GM23338 (cell line): ENCODE results near the gene CCDC106. TPM values are rescaled to one million over a fixed set of nuclear protein-coding genes. Genes with fewer than 3 reads are reported as not detected.

Experiments
- ATAC-seq: fragments of 200-7000 bp; cut with Tn5 transposase; 3 replicates; pipeline ENCODE4 v1.9.1; 2020
- DNase-seq: peaks from one replicate; pipeline ENCODE4 v3.0.0-alpha.2; 2015; ENCODE audit warnings: low spot score
- H2AFZ ChIP-seq: fragments of 200-600 bp; sonication (generic); 2 replicates; pipeline ENCODE4 v1.8.0; 2016; ENCODE audit warnings: antibody characterized with exemption, mild to moderate bottlenecking, moderate library complexity
- H3F3A ChIP-seq: fragments of 200-600 bp; sonication (generic); replicated peaks from 2 replicates; pipeline ENCODE4 v1.8.0; 2017; ENCODE audit warnings: antibody characterized with exemption, mixed run types, low read depth
- H3K27ac ChIP-seq: fragments of 200-600 bp; sonication (generic); 2 replicates; pipeline ENCODE4 v1.6.1; 2016; ENCODE audit warnings: low read depth
- H3K27me3 ChIP-seq: fragments of 200-600 bp; sonication (generic); 2 replicates; pipeline ENCODE4 v1.8.0; 2016; ENCODE audit warnings: mild to moderate bottlenecking, mixed run types, moderate library complexity; ENCODE audit not compliant: insufficient read depth
- H3K36me3 ChIP-seq: fragments of 200-600 bp; sonication (generic); 2 replicates; pipeline ENCODE4 v1.8.0; 2016; ENCODE audit warnings: mild to moderate bottlenecking; ENCODE audit not compliant: insufficient read depth
- H3K4me1 ChIP-seq: fragments of 200-600 bp; sonication (generic); 2 replicates; pipeline ENCODE4 v1.8.0; 2016; ENCODE audit warnings: mild to moderate bottlenecking, moderate library complexity; ENCODE audit not compliant: insufficient read depth
- H3K4me2 ChIP-seq: fragments of 200-600 bp; sonication (generic); 2 replicates; pipeline ENCODE4 v1.7.1; 2017; ENCODE audit warnings: mixed run types
- H3K4me3 ChIP-seq: fragments of 200-600 bp; sonication (generic); 2 replicates; pipeline ENCODE4 v1.6.1; 2016; ENCODE audit warnings: mixed run types
- H3K79me2 ChIP-seq: fragments of 200-600 bp; sonication (generic); replicated peaks from 2 replicates; pipeline ENCODE4 v1.8.0; 2017; ENCODE audit warnings: mild to moderate bottlenecking; ENCODE audit not compliant: insufficient read depth
- H3K9me2 ChIP-seq: fragments of 200-600 bp; sonication (generic); 2 replicates; pipeline ENCODE4 v1.8.0; 2017; ENCODE audit not compliant: insufficient read depth
- H4K20me1 ChIP-seq: fragments of 200-600 bp; sonication (generic); replicated peaks from 2 replicates; pipeline ENCODE4 v1.8.0; 2017; ENCODE audit warnings: mild to moderate bottlenecking; ENCODE audit not compliant: insufficient read depth
- H3K27ac Mint-ChIP-seq: 2 replicates; pipeline ENCODE4 v1.8.0; 2020; ENCODE audit warnings: inconsistent platforms, mild to moderate bottlenecking, moderate library complexity, mixed read lengths
- H3K27me3 Mint-ChIP-seq: 3 replicates; pipeline ENCODE4 v1.8.0; 2022; ENCODE audit warnings: low read depth, mild to moderate bottlenecking, moderate library complexity, mixed read lengths, inconsistent platforms; ENCODE audit not compliant: insufficient read depth, poor library complexity
- H3K36me3 Mint-ChIP-seq: 3 replicates; pipeline ENCODE4 v1.8.0; 2021; ENCODE audit warnings: low read depth, mild to moderate bottlenecking, inconsistent platforms, moderate library complexity, mixed read lengths
- H3K4me1 Mint-ChIP-seq: 3 replicates; pipeline ENCODE4 v1.8.0; 2020; ENCODE audit warnings: mild to moderate bottlenecking, inconsistent platforms, mixed read lengths
- H3K4me3 Mint-ChIP-seq: 3 replicates; pipeline ENCODE4 v1.8.0; 2021; ENCODE audit warnings: moderate library complexity, mild to moderate bottlenecking, inconsistent platforms, mixed read lengths
- H3K9me3 Mint-ChIP-seq: 3 replicates; pipeline ENCODE4 v1.8.0; 2020; ENCODE audit warnings: moderate library complexity, mild to moderate bottlenecking, inconsistent platforms, mixed read lengths
- CREB1 ChIP-seq: fragments of 250-450 bp; sonication (Bioruptor Pico); IDR thresholded peaks from 2 replicates; pipeline ENCODE4 v1.5.0; 2020; ENCODE audit warnings: low read depth, mild to moderate bottlenecking, moderate library complexity
- CTCF ChIP-seq, 2 experiments: fragments of 200-600 bp in 1 of 2; sonication (generic) in 1 of 2; conservative IDR thresholded peaks; 2 replicates each; pipeline versions ENCODE4 v1.5.1 to v1.6.1; 2016 to 2017; ENCODE audit warnings: antibody characterized with exemption in 2 of 2, low read depth in 2 of 2, mild to moderate bottlenecking in 2 of 2, moderate library complexity in 1 of 2
- ETS1 ChIP-seq: IDR thresholded peaks from 2 replicates; pipeline ENCODE4 v1.6.1; 2016; ENCODE audit warnings: antibody characterized with exemption
- EZH2 ChIP-seq: fragments of 200-600 bp; sonication (generic); IDR thresholded peaks from one replicate; pipeline ENCODE4 v1.8.0; 2017; ENCODE audit warnings: antibody characterized with exemption, mild to moderate bottlenecking, low read depth; ENCODE audit not compliant: unreplicated experiment
- EZH2phosphoT487 ChIP-seq: fragments of 200-600 bp; sonication (generic); IDR thresholded peaks from one replicate; pipeline ENCODE4 v1.8.1; 2018; ENCODE audit warnings: antibody characterized with exemption; ENCODE audit not compliant: unreplicated experiment
- NANOG ChIP-seq: IDR thresholded peaks from 2 replicates; pipeline ENCODE4 v1.6.1; 2016; ENCODE audit warnings: antibody characterized with exemption, borderline replicate concordance
- POLR2AphosphoS5 ChIP-seq: IDR thresholded peaks from 2 replicates; pipeline ENCODE4 v1.6.1; 2016; ENCODE audit warnings: antibody characterized with exemption, low read depth
- REST ChIP-seq: IDR thresholded peaks from one replicate; pipeline ENCODE4 v1.6.1; 2018; ENCODE audit warnings: antibody characterized with exemption; ENCODE audit not compliant: unreplicated experiment
- STAT1 ChIP-seq: IDR thresholded peaks from one replicate; pipeline ENCODE4 v1.6.1; 2016; ENCODE audit warnings: antibody characterized with exemption; ENCODE audit not compliant: unreplicated experiment
- ZNF114 ChIP-seq: fragments of 250-450 bp; sonication (Bioruptor Pico); IDR thresholded peaks from 2 replicates; pipeline ENCODE4 v1.5.0; 2020; ENCODE audit warnings: mild to moderate bottlenecking, moderate library complexity
- polyA plus RNA-seq: library from polyadenylated mRNA; unstranded; fragments of >200 nt; fragmentation: Nextera tagmentation; extraction: Ambion mirVana; gene quantifications from 2 replicates; pipeline ENCODE4 v1.2.1, GENCODE V29; 2016
- total RNA-seq: library from RNA; depleted of rRNA; stranded (reverse); fragments of >200 nt; shearing (Covaris generic); gene quantifications from 2 replicates; pipeline ENCODE4 v1.2.3, GENCODE V29; 2014
- TF ChIP-seq, protein P1 (sequence below): fragments of 250-450 bp; sonication (Bioruptor Pico); IDR thresholded peaks from 2 replicates; pipeline ENCODE4 v1.5.0; 2020; ENCODE audit warnings: mild to moderate bottlenecking, moderate library complexity

The CCDC106 gene
- total and polyA plus RNA-seq, 2 experiments from 2014 or later, result 12.0 to 17.6 TPM

DNA sequence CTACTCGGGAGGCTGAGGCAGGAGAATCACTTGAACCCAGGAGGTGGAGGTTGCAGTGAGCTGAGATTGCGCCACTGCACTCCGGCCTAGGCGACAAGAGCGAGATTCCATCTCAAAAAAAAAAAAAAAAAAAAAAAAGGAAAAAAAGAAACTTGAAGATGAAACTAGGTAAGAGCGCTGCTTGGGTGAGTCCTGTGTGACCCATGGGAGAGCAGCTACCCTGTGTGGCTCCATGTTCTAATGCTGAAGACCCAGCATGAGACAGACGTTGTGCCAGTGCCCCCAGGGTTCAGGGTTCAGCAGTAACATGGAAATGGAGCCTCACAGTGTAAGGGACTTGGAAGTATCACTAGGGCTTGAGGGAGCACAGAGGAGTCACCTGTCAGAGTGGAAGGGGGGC lies 29.6 kb upstream of the CCDC106 start (continued):
- TF ChIP-seq CTCF (conservative IDR thresholded peaks at IDR 0.05; ENCODE audit: low read depth in 2 of 2) (no peak), EZH2 (no peak), ETS1 (no peak), CREB1 (CRISPR knock-in tag) (no peak), EZH2phosphoT487 (no peak)

DNA sequence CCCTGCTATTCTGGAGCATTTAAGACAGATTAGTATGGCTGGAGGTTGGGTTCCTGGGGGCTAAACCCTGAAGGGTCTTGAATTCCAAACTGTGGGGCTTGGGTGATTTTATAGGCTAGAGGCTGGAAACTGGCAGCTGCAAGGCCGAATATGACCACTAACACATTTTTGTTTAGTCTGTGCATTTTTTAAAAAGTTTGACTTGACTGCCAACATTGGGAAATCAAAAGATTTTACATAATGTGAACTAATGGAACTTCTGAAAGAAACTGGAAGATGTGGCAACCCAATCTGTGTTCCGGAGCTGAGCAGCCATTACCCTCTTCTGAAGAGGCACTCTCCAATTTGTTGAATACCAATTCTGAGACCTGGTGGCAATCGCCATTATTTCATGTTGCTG lies 28.7 kb upstream of the CCDC106 start:
- peaks cover 51% of the 10 kb centered on the region for H3K36me3 Mint-ChIP-seq
- TF ChIP-seq POLR2AphosphoS5, result no peak
- TF ChIP-seq NANOG, result no peak
- no peak for TF ChIP-seq ZNF114 (CRISPR knock-in tag)
- TF ChIP-seq, protein P1, sequence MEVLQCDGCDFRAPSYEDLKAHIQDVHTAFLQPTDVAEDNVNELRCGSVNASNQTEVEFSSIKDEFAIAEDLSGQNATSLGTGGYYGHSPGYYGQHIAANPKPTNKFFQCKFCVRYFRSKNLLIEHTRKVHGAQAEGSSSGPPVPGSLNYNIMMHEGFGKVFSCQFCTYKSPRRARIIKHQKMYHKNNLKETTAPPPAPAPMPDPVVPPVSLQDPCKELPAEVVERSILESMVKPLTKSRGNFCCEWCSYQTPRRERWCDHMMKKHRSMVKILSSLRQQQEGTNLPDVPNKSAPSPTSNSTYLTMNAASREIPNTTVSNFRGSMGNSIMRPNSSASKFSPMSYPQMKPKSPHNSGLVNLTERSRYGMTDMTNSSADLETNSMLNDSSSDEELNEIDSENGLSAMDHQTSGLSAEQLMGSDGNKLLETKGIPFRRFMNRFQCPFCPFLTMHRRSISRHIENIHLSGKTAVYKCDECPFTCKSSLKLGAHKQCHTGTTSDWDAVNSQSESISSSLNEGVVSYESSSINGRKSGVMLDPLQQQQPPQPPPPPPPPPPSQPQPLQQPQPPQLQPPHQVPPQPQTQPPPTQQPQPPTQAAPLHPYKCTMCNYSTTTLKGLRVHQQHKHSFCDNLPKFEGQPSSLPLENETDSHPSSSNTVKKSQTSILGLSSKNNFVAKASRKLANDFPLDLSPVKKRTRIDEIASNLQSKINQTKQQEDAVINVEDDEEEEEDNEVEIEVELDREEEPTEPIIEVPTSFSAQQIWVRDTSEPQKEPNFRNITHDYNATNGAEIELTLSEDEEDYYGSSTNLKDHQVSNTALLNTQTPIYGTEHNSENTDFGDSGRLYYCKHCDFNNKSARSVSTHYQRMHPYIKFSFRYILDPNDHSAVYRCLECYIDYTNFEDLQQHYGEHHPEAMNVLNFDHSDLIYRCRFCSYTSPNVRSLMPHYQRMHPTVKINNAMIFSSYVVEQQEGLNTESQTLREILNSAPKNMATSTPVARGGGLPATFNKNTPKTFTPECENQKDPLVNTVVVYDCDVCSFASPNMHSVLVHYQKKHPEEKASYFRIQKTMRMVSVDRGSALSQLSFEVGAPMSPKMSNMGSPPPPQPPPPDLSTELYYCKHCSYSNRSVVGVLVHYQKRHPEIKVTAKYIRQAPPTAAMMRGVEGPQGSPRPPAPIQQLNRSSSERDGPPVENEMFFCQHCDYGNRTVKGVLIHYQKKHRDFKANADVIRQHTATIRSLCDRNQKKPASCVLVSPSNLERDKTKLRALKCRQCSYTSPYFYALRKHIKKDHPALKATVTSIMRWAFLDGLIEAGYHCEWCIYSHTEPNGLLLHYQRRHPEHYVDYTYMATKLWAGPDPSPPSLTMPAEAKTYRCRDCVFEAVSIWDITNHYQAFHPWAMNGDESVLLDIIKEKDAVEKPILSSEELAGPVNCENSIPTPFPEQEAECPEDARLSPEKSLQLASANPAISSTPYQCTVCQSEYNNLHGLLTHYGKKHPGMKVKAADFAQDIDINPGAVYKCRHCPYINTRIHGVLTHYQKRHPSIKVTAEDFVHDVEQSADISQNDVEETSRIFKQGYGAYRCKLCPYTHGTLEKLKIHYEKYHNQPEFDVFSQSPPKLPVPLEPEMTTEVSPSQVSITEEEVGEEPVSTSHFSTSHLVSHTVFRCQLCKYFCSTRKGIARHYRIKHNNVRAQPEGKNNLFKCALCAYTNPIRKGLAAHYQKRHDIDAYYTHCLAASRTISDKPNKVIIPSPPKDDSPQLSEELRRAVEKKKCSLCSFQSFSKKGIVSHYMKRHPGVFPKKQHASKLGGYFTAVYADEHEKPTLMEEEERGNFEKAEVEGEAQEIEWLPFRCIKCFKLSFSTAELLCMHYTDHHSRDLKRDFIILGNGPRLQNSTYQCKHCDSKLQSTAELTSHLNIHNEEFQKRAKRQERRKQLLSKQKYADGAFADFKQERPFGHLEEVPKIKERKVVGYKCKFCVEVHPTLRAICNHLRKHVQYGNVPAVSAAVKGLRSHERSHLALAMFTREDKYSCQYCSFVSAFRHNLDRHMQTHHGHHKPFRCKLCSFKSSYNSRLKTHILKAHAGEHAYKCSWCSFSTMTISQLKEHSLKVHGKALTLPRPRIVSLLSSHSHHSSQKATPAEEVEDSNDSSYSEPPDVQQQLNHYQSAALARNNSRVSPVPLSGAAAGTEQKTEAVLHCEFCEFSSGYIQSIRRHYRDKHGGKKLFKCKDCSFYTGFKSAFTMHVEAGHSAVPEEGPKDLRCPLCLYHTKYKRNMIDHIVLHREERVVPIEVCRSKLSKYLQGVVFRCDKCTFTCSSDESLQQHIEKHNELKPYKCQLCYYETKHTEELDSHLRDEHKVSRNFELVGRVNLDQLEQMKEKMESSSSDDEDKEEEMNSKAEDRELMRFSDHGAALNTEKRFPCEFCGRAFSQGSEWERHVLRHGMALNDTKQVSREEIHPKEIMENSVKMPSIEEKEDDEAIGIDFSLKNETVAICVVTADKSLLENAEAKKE, result no peak
- no peak for TF ChIP-seq REST
- no peak for TF ChIP-seq EZH2phosphoT487
- TF ChIP-seq STAT1, result no peak
- no peak for TF ChIP-seq ETS1
- TF ChIP-seq CREB1 (CRISPR knock-in tag), result no peak
- TF ChIP-seq EZH2, result no peak

More for the DNA sequence above, 28.7 kb upstream of the CCDC106 start:
- no peaks in the 10 kb centered on the region for H3K36me3 ChIP-seq
- Mint-ChIP-seq H3K9me3 (peaks cover 5% of the 10 kb centered on the region), H3K4me3 (no peak overlapping the region), H3K27me3 (peaks cover 17% of the 10 kb centered on the region), H3K27ac (no peak overlapping the region), H3K4me1 (peaks cover 11% of the 10 kb centered on the region; the same call in 2 of the 3 replicates)
- H3K4me2 ChIP-seq, result no peak overlapping the region
- H3F3A ChIP-seq, result peaks cover 5% of the 10 kb centered on the region; the same call in 1 of the 2 replicates
- DNase-seq, result no peak
- no peaks in the 10 kb centered on the region for H3K9me2 ChIP-seq
- H3K27ac ChIP-seq, result no peak overlapping the region
- H3K4me3 ChIP-seq, result no peak overlapping the region
- H4K20me1 ChIP-seq, result peaks cover 5% of the 10 kb centered on the region
- no peak for ATAC-seq
- H2AFZ ChIP-seq, result no peak overlapping the region
- H3K79me2 ChIP-seq, result peaks cover 9% of the 10 kb centered on the region
- H3K4me1 ChIP-seq, result no peaks in the 10 kb centered on the region
- no peaks in the 10 kb centered on the region for H3K27me3 ChIP-seq
